Cardiac fibroblast (primary cell): ENCODE measurements around the gene ZBTB26.
A peak's percentile ranks its signal among the peaks of the same experiment; 100 is the strongest.

Source experiments
- DNase-seq, 2 donors: peaks; one replicate each; pipeline versions ENCODE4 v3.0.0 to v3.0.0-alpha.2; 2010; ENCODE audit warnings: low read depth in 2 of 2
- H3K4me3 ChIP-seq, 2 donors: replicated peaks in 1 of 2; 1 replicate in 1 of 2; 2 replicates in 1 of 2; pipeline ENCODE4 v1.5.1; 2011; ENCODE audit warnings: low read depth in 2 of 2, low read length in 2 of 2, mild to moderate bottlenecking in 2 of 2, moderate library complexity in 1 of 2
- TF ChIP-seq, protein P1 (sequence below): IDR thresholded peaks from one replicate; pipeline ENCODE4 v1.5.1; 2011; ENCODE audit warnings: low read depth, mild to moderate bottlenecking, low read length, inconsistent platforms

Gene ZBTB26, protein sequence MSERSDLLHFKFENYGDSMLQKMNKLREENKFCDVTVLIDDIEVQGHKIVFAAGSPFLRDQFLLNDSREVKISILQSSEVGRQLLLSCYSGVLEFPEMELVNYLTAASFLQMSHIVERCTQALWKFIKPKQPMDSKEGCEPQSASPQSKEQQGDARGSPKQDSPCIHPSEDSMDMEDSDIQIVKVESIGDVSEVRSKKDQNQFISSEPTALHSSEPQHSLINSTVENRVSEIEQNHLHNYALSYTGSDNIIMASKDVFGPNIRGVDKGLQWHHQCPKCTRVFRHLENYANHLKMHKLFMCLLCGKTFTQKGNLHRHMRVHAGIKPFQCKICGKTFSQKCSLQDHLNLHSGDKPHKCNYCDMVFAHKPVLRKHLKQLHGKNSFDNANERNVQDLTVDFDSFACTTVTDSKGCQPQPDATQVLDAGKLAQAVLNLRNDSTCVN

DNA sequence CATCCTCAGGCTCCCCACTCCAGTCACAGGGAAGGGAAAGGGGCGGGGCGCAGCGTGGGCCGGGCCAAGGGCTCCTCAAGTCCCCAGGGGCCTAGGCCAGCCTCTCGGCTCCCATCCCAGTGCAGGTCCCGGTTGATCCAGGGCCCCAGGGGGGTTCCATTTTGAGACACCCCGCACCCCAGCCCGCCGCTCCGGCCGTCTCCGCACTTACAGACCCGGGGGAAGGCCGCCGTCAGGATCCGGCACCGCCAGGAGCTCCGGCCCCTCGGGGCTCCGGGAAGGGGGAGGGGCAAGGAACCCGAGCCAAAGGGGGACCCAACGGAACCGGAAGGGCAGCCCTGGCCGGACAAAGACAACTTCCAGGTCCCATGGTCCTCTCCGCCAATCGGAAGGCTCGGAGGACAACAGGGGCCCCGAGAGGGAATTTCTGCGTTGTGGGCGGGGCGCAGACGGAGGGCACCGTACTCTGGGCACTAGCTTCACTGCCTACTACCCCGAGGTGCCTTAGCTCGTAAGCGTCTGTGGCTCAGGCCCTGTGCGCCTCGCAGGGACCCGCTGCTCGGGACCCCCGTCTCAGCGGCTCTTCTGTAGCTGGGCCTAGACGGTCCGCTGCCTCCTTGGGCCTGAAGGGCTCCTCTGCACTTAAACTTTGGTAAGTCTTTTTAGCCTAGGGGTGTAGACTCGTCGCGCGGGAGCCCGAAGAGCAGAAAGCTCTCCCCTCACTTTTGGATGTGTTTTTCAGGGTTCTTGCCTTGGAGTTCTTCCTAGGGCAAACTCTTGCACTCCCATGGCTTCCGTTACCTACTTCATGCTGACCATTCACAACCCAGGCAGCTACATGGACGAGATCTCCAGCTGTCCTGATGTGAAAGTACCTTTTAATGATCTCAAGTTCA, at the start of gene ZBTB26:
Gene ZBTB26 (minus strand): TSS at position 287 of the 896 bp plus-strand sequence. CDS start 11,578 bp downstream, outside the sequence.
- TF ChIP-seq, protein P1, sequence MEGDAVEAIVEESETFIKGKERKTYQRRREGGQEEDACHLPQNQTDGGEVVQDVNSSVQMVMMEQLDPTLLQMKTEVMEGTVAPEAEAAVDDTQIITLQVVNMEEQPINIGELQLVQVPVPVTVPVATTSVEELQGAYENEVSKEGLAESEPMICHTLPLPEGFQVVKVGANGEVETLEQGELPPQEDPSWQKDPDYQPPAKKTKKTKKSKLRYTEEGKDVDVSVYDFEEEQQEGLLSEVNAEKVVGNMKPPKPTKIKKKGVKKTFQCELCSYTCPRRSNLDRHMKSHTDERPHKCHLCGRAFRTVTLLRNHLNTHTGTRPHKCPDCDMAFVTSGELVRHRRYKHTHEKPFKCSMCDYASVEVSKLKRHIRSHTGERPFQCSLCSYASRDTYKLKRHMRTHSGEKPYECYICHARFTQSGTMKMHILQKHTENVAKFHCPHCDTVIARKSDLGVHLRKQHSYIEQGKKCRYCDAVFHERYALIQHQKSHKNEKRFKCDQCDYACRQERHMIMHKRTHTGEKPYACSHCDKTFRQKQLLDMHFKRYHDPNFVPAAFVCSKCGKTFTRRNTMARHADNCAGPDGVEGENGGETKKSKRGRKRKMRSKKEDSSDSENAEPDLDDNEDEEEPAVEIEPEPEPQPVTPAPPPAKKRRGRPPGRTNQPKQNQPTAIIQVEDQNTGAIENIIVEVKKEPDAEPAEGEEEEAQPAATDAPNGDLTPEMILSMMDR, result no peak

DNA sequence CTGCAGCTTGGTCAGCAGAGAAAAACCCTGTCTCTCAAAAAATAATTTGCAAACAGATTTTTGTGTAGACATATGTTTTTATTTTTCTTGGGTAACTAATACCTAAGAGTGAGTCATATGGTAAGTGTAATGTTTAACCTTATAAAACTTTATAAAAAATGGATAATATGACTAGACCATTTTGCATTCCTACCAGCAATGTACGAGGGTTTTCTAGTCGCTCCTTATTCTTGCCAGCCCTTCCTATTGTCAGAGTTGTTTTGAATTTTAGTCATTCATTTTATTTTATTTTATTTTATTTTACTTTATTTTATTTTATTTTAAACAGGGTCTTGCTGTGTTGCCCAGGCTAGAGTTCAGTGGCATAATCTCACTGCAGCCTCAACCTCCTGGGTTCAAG, 47.3 kb upstream of the ZBTB26 start:
- H3K4me3 ChIP-seq, result no peak overlapping the region
- peak in 1 of 2 donors; percentile 24 for DNase-seq
- TF ChIP-seq, protein P1, result no peak

More for the DNA sequence above, at the start of gene ZBTB26:
- peak within 1 kb of the TSS; percentile 84 to 97 for H3K4me3 ChIP-seq
- peak; percentile 93 to 95 for DNase-seq

DNA sequence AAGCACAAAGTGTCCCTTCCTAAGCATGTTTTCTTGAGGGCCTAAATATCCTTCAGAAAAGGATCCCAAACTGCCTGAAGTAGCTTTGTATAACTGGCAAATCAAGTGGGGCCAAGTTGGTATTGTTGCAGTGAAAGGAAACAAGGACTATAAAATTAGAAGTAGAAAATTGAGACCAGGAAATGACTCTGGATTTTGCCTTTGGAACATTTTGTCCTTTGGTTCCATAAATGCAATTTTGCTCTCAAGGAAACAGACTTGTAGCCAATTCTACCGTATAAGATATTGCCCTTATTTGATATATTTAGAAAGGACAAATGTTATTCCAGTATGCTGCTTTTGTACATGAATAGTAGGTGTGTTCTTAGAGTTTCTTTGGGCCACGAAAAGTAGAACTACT, 43.9 kb upstream of the ZBTB26 start:
- no peak for DNase-seq
- TF ChIP-seq, protein P1, result no peak
- H3K4me3 ChIP-seq, result no peak overlapping the region

DNA sequence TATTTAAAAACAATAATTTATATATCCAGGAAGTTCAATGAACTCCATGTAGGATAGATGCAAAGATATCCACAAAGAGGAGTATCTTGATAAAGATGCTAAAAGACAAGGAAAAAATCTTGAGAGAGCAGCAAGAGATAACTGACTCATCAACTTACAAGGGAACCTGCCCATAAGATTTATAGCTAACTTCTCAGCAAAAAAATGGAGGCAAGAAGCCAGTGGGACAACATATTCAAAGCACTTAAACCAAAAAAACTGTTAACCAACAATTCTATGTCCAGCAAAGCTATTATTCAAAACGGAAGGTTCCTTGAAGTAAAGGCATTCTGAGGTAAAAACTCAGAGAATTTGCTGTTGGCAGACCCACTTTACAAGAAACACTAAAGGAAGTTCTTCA, 29.8 kb upstream of the ZBTB26 start:
- DNase-seq, result no peak
- TF ChIP-seq, protein P1, result no peak
- no peak overlapping the region for H3K4me3 ChIP-seq

DNA sequence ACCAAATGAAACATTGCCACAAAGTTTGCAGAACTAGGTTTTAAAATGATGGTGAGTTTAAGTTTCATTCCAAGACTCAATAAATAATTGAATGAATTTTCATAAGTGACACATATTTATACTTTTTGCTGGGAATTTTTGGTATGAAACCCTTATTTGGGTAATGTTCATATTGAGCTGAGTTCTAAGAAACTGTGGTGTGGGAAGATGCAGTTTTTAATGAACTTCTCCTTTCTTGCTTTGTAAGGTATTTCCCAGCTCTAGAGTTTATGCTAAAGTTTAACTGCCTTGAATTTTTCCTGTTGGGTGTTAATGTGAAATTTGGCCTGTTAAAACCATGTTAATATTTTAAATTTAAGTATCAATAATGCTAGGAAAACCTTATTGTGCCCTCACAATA, 24.6 kb upstream of the ZBTB26 start:
- TF ChIP-seq, protein P1, result no peak
- no peak for DNase-seq
- H3K4me3 ChIP-seq, result no peak overlapping the region

DNA sequence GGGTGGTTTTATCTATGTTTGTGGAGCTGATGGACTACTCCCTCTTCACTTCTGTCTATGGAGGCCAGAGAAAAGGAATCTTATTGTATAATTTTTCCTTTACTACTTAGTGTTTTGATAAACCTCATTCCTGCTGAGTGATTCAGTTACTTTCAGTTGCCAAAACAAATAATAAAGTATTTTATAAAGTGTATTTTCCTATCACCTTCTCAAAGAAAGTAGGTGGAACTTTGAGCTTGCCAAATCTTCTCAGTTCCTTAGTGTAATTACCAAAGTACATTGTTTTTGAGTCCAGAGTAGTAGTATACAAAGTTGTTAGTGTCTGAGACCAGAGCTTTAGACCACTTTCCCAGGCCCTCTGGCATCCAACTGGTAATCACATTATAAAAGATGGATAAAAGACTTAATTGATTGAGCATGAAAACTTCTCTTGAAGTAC, 23.0 kb upstream of the ZBTB26 start:
- TF ChIP-seq, protein P1, result no peak
- DNase-seq, result peak; percentile 53 to 74
- H3K4me3 ChIP-seq, result no peak overlapping the region
